ENCODE data around the gene DCTD.

- TF ChIP-seq POLR2AphosphoS5 (IDR thresholded peaks at IDR 0.05; ENCODE audit: low read depth, low read length) (no peak), POLR2A (IDR thresholded peaks at IDR 0.05; ENCODE audit: low read depth, low read length) (no peak), TAF1 (IDR thresholded peaks at IDR 0.05; ENCODE audit: borderline replicate concordance, low read depth, low read length) (no peak)
Observed at GRCh38 chr4:182908124-182908523, 9.1 kb downstream of the DCTD start.
